ENCODE data around the gene KLHL41. TPM values are rescaled to one million over a fixed set of nuclear protein-coding genes. Genes with fewer than 3 reads are reported as not detected.
"Not testable (repeated sequence)": the region's sequence is repeated elsewhere in the genome, so short reads cannot be mapped to it uniquely, and the experiment has no call there.

The KLHL41 gene
- total and polyA plus RNA-seq, 4 donors = 0.30 to 1.6 (median 1.1) TPM

- DNase-seq (no peak), ATAC-seq (ENCODE audit: insufficient read depth, low FRiP score) (no peak)
- Histone ChIP-seq H3K4me1 (ENCODE audit: control insufficient read depth in 5 of 5, insufficient read depth in 5 of 5, low read length in 5 of 5) (no peaks in the 10 kb centered on the region), H3K4me3 (no peak overlapping the region), H3K9me3 (ENCODE audit: control insufficient read depth in 4 of 4, insufficient read depth in 3 of 4, low read length in 3 of 4) (no peaks in the 10 kb centered on the region), H3K27ac (ENCODE audit: low read depth in 1 of 2, low read length in 1 of 2) (no peak overlapping the region), H3K27me3 (ENCODE audit: control insufficient read depth in 3 of 3, insufficient read depth in 3 of 3, low read length in 2 of 3) (no peaks in the 10 kb centered on the region), H3K36me3 (ENCODE audit: control insufficient read depth in 4 of 4, insufficient read depth in 4 of 4, low read length in 4 of 4) (peaks cover 4 to 8% (median 6%) of the 10 kb centered on the region in 4 donors), H3K9ac (ENCODE audit: insufficient read depth in 1 of 2, low read length in 2 of 2) (no peak overlapping the region)
- 93 to 96% methylated on average over 2 of the region's 2 CpGs for WGBS, 2 donors
- TF ChIP-seq CTCF (IDR thresholded peaks at IDR 0.05; ENCODE audit: control extremely low read depth, extremely low read depth) = no peak
Observed at GRCh38 chr2:169546756-169547155, 37.3 kb downstream of the KLHL41 start.

GRCh38 chr2:169561364-169561763, 51.9 kb downstream of the KLHL41 start:
- Histone ChIP-seq H3K4me1 (ENCODE audit: control insufficient read depth in 5 of 5, insufficient read depth in 5 of 5, low read length in 5 of 5) (no peaks in the 10 kb centered on the region), H3K4me3 (no peak overlapping the region), H3K9me3 (ENCODE audit: control insufficient read depth in 4 of 4, insufficient read depth in 3 of 4, low read length in 3 of 4) (peaks cover 0 to 3% (median 0%) of the 10 kb centered on the region in 4 donors), H3K27ac (ENCODE audit: low read depth in 1 of 2, low read length in 1 of 2) (no peak overlapping the region), H3K9ac (ENCODE audit: insufficient read depth in 1 of 2, low read length in 2 of 2) (no peak overlapping the region), H3K27me3 (ENCODE audit: control insufficient read depth in 3 of 3, insufficient read depth in 3 of 3, low read length in 2 of 3) (no peaks in the 10 kb centered on the region), H3K36me3 (ENCODE audit: control insufficient read depth in 4 of 4, insufficient read depth in 4 of 4, low read length in 4 of 4) (peaks cover 0 to 12% (median under 1%) of the 10 kb centered on the region in 4 donors)
- ATAC-seq (ENCODE audit: insufficient read depth, low FRiP score) (no peak), DNase-seq (peak in 2 of 3 donors; percentile 13 to 39)
- WGBS, 2 donors = 98 to 100% methylated on average over 1 of the region's 1 CpG
- TF ChIP-seq CTCF (IDR thresholded peaks at IDR 0.05; ENCODE audit: control extremely low read depth, extremely low read depth) = no peak

- not testable (repeated sequence) for DNase-seq; H3K4me1 ChIP-seq (ENCODE audit: control insufficient read depth in 5 of 5, insufficient read depth in 5 of 5, low read length in 5 of 5); H3K27ac ChIP-seq (ENCODE audit: low read depth in 1 of 2, low read length in 1 of 2); H3K9me3 ChIP-seq (ENCODE audit: control insufficient read depth in 4 of 4, insufficient read depth in 3 of 4, low read length in 3 of 4); H3K4me3 ChIP-seq; ATAC-seq (ENCODE audit: insufficient read depth, low FRiP score); H3K9ac ChIP-seq (ENCODE audit: insufficient read depth in 1 of 2, low read length in 2 of 2); H3K27me3 ChIP-seq (ENCODE audit: control insufficient read depth in 3 of 3, insufficient read depth in 3 of 3, low read length in 2 of 3)
- peaks cover 0 to 12% (median 0%) of the 10 kb centered on the region in 4 donors for H3K36me3 ChIP-seq (ENCODE audit: control insufficient read depth in 4 of 4, insufficient read depth in 4 of 4, low read length in 4 of 4)
- 93 to 100% methylated on average over 5 of the region's 5 CpGs for WGBS, 2 donors
Observed at GRCh38 chr2:169562084-169562483, 52.6 kb downstream of the KLHL41 start.

GRCh38 chr2:169562519-169562918, 53.0 kb downstream of the KLHL41 start:
- peaks cover 0 to 12% (median 0%) of the 10 kb centered on the region in 4 donors for H3K36me3 ChIP-seq (ENCODE audit: control insufficient read depth in 4 of 4, insufficient read depth in 4 of 4, low read length in 4 of 4)
- TF ChIP-seq CTCF (IDR thresholded peaks at IDR 0.05; ENCODE audit: control extremely low read depth, extremely low read depth) = no peak
- WGBS, 2 donors = 95 to 96% methylated on average over 2 of the region's 2 CpGs
- H3K9me3 ChIP-seq (ENCODE audit: control insufficient read depth in 4 of 4, insufficient read depth in 3 of 4, low read length in 3 of 4) = peaks cover 0 to 3% (median 0%) of the 10 kb centered on the region in 4 donors
- ATAC-seq (ENCODE audit: insufficient read depth, low FRiP score) = no peak
- H3K4me1 ChIP-seq (ENCODE audit: control insufficient read depth in 5 of 5, insufficient read depth in 5 of 5, low read length in 5 of 5) = no peaks in the 10 kb centered on the region
- H3K4me3 ChIP-seq = no peak overlapping the region
- H3K27ac ChIP-seq (ENCODE audit: low read depth in 1 of 2, low read length in 1 of 2) = no peak overlapping the region
- no peaks in the 10 kb centered on the region for H3K27me3 ChIP-seq (ENCODE audit: control insufficient read depth in 3 of 3, insufficient read depth in 3 of 3, low read length in 2 of 3)
- no peak overlapping the region for H3K9ac ChIP-seq (ENCODE audit: insufficient read depth in 1 of 2, low read length in 2 of 2)
- DNase-seq = no peak

Measured in lung (tissue), 12 donors.